Suprapubic skin (tissue), 4 donors: Measurements from ENCODE around the gene BCL2L15. TPM values are rescaled to one million over a fixed set of nuclear protein-coding genes. Genes with fewer than 3 reads are reported as not detected.

Source experiments
- DNase-seq, 2 donors: peaks; one replicate each; pipeline ENCODE4 v3.0.0-alpha.2; 2019; ENCODE audit warnings: low spot score in 2 of 2
- H3K27ac ChIP-seq: fragments of 200-600 bp; sonication (generic); one replicate; pipeline ENCODE4 v1.5.1; 2019
- H3K27me3 ChIP-seq: fragments of 200-600 bp; sonication (generic); one replicate; pipeline ENCODE4 v1.5.1; 2019
- H3K36me3 ChIP-seq: fragments of 200-600 bp; sonication (generic); one replicate; pipeline ENCODE4 v1.5.1; 2019
- H3K4me1 ChIP-seq: fragments of 200-600 bp; sonication (generic); one replicate; pipeline ENCODE4 v1.5.1; 2019
- H3K4me3 ChIP-seq: fragments of 200-600 bp; sonication (generic); one replicate; pipeline ENCODE4 v1.5.1; 2019; ENCODE audit warnings: mild to moderate bottlenecking
- H3K9me3 ChIP-seq: fragments of 200-600 bp; sonication (generic); one replicate; pipeline ENCODE4 v1.5.1; 2019
- EP300 ChIP-seq: sonication (generic); formaldehyde crosslinking; IDR thresholded peaks from one replicate; pipeline ENCODE4 v1.6.1; 2017; ENCODE audit warnings: antibody characterized with exemption
- POLR2A ChIP-seq, 2 donors: fragments of 450-650 bp; IDR thresholded peaks; one replicate each; pipeline ENCODE4 v1.6.1; 2017; ENCODE audit warnings: antibody characterized with exemption in 2 of 2, mild to moderate bottlenecking in 2 of 2, moderate library complexity in 2 of 2
- POLR2AphosphoS5 ChIP-seq, 3 donors: sonication (generic); formaldehyde crosslinking; IDR thresholded peaks; one replicate each; pipeline ENCODE4 v1.6.1; 2017; ENCODE audit warnings: antibody characterized with exemption in 3 of 3
- WGBS: methylation state at CpG from one replicate; pipeline ENCODE4 v1.1.5; 2018; 5-methylcytosine and 5-hydroxymethylcytosine counted together
- total RNA-seq, 4 donors: library from RNA; depleted of rRNA; stranded (reverse); fragments of >200 nt; gene quantifications; one replicate each; pipeline ENCODE4 v1.1.0, GENCODE V29; 2016
- TF ChIP-seq, protein P1 (sequence below), 2 donors: fragments of 200-600 bp in 1 of 2; fragments of 450-650 bp in 1 of 2; sonication (generic) in 1 of 2; IDR thresholded peaks; one replicate each; pipeline ENCODE4 v1.5.1; 2016 to 2019; ENCODE audit warnings: antibody characterized with exemption in 2 of 2, mild to moderate bottlenecking in 1 of 2, moderate library complexity in 1 of 2

The BCL2L15 gene
- total RNA-seq, 4 donors from 2014 or later, result 0.13 to 1.4 (median 0.45) TPM

DNA sequence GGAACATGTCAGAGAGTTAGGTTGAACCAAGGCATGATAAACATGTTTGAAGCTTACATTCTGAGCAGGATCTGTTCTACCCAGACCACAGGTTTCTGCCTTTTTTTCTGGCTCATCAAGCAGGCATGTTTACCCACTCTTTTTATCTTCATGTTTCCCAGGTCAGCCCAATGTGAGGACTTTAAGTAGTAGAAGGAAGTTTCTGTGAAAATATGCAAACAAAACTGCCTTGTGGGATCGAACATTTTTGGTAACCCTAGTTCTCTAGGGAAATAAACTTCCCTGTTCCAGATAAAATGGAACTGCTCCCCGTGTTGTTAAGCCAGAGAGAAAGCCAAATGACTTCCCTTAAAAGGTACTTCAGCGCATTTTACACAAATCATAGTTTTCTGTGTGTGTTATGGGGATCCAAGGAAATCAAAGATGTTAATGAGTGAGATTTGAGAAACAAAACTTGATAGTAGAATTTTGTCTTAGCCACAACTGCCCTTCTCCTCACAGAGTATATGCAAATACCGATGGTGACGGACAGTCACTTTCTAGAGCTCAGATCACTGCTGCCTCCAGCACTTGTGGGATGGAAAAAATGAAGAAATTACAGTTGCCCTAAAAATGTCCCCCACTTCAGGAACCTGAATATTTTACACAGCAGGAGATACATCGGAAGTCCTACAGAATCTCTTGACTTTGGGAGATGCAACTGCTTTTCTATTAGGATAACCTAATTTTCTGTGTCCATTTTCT, 41.0 kb upstream of the BCL2L15 start:
- Histone ChIP-seq H3K4me1 (peaks cover 40% of the 10 kb centered on the region), H3K27me3 (no peaks in the 10 kb centered on the region), H3K9me3 (no peaks in the 10 kb centered on the region), H3K27ac (peak overlapping the region; percentile 96), H3K36me3 (no peaks in the 10 kb centered on the region), H3K4me3 (peak overlapping the region; percentile 96)
- TF ChIP-seq, protein P1, sequence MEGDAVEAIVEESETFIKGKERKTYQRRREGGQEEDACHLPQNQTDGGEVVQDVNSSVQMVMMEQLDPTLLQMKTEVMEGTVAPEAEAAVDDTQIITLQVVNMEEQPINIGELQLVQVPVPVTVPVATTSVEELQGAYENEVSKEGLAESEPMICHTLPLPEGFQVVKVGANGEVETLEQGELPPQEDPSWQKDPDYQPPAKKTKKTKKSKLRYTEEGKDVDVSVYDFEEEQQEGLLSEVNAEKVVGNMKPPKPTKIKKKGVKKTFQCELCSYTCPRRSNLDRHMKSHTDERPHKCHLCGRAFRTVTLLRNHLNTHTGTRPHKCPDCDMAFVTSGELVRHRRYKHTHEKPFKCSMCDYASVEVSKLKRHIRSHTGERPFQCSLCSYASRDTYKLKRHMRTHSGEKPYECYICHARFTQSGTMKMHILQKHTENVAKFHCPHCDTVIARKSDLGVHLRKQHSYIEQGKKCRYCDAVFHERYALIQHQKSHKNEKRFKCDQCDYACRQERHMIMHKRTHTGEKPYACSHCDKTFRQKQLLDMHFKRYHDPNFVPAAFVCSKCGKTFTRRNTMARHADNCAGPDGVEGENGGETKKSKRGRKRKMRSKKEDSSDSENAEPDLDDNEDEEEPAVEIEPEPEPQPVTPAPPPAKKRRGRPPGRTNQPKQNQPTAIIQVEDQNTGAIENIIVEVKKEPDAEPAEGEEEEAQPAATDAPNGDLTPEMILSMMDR (IDR thresholded peaks at IDR 0.05), result no peak
- TF ChIP-seq POLR2AphosphoS5 (IDR thresholded peaks at IDR 0.05), result no peak
- TF ChIP-seq EP300, result no peak
- DNase-seq, result no peak
- 17% methylated on average over 6 of the region's 6 CpGs for WGBS

DNA sequence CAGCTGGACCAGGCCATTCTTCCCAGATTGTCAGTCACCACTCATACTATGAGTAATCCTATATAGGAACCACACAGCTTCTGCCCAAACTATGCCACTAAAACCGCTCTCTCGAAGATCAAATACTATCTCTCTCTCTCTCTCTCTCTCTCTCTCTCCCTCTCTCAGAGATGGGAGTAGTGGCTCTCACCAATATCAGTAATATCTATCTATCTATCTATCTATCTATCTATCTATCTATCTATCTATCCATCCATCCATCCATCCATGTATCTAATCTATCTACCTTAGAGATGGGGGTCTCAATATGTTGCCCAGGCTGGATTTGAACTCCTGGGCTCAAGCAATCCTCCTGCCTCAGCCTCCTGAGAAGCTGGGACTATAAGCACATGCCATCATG, 37.1 kb upstream of the BCL2L15 start:
- H3K36me3 ChIP-seq, result no peaks in the 10 kb centered on the region
- no peaks in the 10 kb centered on the region for H3K9me3 ChIP-seq
- 95% methylated on average over 2 of the region's 2 CpGs for WGBS
- no peaks in the 10 kb centered on the region for H3K27me3 ChIP-seq
- H3K4me3 ChIP-seq, result no peak overlapping the region
- H3K4me1 ChIP-seq, result peaks cover 9% of the 10 kb centered on the region
- H3K27ac ChIP-seq, result no peak overlapping the region
- no peak for TF ChIP-seq EP300
- no peak for TF ChIP-seq POLR2A (IDR thresholded peaks at IDR 0.05)
- TF ChIP-seq, protein P1 (IDR thresholded peaks at IDR 0.05), result no peak
- TF ChIP-seq POLR2AphosphoS5 (IDR thresholded peaks at IDR 0.05), result no peak
- DNase-seq, result no peak

DNA sequence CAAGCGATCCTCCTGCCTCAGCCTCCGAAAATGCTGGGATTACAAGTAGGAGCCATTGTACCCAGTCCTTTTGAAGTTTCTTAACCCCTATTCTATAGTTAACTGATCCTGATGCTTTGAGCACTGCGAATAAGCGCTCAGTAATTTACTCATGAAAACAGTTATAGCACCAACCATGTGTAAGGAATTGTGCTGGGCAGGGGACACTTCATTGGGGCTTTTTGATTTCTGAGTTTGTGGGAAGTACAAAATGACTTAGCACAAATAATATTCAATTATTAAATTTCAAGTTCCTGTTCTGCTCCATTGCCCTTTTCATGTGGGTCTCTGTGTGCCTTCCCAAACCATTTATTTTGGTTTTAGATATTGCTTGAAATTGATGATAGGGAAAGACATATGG, 35.6 kb upstream of the BCL2L15 start:
- H3K27ac ChIP-seq, result no peak overlapping the region
- WGBS, result 89% methylated on average over 4 of the region's 4 CpGs
- no peak for DNase-seq
- no peak for TF ChIP-seq POLR2AphosphoS5 (IDR thresholded peaks at IDR 0.05)
- TF ChIP-seq POLR2A (IDR thresholded peaks at IDR 0.05), result no peak
- H3K4me1 ChIP-seq, result peaks cover 2% of the 10 kb centered on the region
- H3K4me3 ChIP-seq, result no peak overlapping the region
- no peaks in the 10 kb centered on the region for H3K36me3 ChIP-seq
- H3K27me3 ChIP-seq, result no peaks in the 10 kb centered on the region
- no peaks in the 10 kb centered on the region for H3K9me3 ChIP-seq

DNA sequence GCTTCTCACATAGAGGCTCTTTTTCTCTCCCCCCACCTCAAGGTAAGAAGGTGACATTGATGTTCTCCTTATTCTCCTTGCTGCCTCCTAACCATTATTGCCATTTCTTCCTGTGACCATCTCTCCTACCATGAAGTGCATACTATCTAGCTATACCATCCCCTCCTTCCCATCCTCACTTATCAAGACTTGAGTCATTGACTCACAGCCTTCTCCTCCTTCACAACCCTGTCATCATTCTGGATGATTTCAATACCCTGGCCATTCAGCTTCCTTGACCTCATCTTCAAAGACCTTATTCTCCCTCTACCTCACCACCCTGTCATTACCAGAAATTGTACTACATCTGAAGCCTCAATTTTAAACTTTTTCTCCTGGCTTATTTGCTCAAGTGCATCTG, 30.9 kb upstream of the BCL2L15 start:
- TF ChIP-seq, protein P1 (IDR thresholded peaks at IDR 0.05), result no peak
- no peak for TF ChIP-seq POLR2A (IDR thresholded peaks at IDR 0.05)
- TF ChIP-seq EP300, result no peak
- TF ChIP-seq POLR2AphosphoS5 (IDR thresholded peaks at IDR 0.05), result no peak

DNA sequence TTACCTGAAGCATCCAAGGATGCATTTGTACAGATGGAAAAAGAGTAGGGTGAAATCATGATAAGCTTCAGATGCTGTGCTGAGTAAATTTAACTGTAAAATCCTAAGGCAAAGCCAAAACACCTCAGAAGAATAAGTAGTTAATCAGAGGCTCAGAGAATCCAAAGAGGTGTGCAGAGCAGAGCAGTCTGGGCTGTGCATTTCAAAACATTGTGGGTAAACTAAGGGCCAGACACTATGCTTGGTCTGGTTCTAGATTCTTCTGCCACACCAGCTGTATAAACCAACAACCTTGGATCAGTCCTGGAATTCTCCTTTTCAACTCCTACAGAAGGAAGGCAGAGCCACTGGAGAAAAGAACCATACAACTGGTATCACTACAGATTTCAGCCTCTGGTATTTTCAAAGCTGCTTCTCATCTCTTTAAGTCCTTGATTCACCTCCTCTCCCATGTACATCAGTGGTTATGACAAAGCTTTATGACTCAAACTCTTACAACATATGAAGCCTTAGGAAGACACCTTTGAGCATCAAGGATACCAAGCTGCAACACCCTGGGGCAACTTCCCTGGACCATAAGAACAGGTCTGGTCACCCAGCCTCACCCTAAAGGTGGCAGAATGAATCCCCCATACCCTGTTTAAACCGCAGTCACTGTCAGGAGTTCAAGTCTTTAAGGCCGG, 30.2 kb upstream of the BCL2L15 start:
- Histone ChIP-seq H3K36me3 (peaks cover 3% of the 10 kb centered on the region), H3K4me3 (no peak overlapping the region)

More for the DNA sequence above, 30.9 kb upstream of the BCL2L15 start:
- Histone ChIP-seq H3K36me3 (no peaks in the 10 kb centered on the region), H3K27ac (no peak overlapping the region), H3K4me1 (no peaks in the 10 kb centered on the region), H3K4me3 (no peak overlapping the region), H3K9me3 (no peaks in the 10 kb centered on the region), H3K27me3 (no peaks in the 10 kb centered on the region)
- no peak for DNase-seq

More for the DNA sequence above, 30.2 kb upstream of the BCL2L15 start:
- Histone ChIP-seq H3K9me3 (no peaks in the 10 kb centered on the region), H3K27me3 (no peaks in the 10 kb centered on the region), H3K27ac (no peak overlapping the region), H3K4me1 (peaks cover 3% of the 10 kb centered on the region)
- TF ChIP-seq, protein P1 (IDR thresholded peaks at IDR 0.05), result no peak
- TF ChIP-seq POLR2A (IDR thresholded peaks at IDR 0.05) (no peak), POLR2AphosphoS5 (IDR thresholded peaks at IDR 0.05) (no peak), EP300 (no peak)
- no peak for DNase-seq
- 96% methylated on average over 2 of the region's 2 CpGs for WGBS
